Fibroblast of upper back skin (primary cell): ENCODE data around the gene CDK2.
"Not testable (repeated sequence)": the region's sequence is repeated elsewhere in the genome, so short reads cannot be mapped to it uniquely, and the experiment has no call there.

Experiments
- DNase-seq: peaks from one replicate; pipeline ENCODE4 v3.0.0-alpha.2; 2013

CDK2 gene

DNA sequence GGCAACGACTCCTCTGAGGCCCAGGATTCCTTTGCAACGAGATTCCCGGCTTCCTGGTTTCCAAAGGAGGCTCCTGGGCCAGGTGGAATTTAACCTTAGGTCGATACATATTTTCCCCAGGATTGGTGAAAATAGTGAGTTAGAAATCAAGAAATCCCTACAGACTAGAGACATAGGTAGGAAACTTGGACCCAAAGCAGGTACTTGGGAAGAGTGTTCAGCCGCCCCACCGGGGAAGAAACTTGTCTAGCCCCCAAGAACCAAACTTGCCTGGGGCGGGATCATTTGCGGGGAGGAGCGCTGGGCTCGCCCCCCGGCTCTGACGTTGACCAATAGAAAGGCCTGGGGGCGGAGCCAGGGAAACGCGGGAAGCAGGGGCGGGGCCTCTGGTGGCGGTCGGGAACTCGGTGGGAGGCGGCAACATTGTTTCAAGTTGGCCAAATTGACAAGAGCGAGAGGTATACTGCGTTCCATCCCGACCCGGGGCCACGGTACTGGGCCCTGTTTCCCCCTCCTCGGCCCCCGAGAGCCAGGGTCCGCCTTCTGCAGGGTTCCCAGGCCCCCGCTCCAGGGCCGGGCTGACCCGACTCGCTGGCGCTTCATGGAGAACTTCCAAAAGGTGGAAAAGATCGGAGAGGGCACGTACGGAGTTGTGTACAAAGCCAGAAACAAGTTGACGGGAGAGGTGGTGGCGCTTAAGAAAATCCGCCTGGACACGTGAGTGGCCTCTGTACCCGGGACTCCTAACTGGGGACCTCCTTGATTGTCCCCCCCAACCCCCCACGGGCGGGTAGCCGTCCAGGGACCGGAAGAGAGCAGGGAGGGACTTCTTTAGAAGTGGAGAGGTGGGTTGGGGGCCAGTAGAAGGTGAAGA, at the start of gene CDK2:
Gene CDK2, plus strand, starts transcription at position 423 of the 874 bp plus-strand sequence. Its CDS starts 179 bp downstream, at position 602.
- peak; percentile 77 for DNase-seq

DNA sequence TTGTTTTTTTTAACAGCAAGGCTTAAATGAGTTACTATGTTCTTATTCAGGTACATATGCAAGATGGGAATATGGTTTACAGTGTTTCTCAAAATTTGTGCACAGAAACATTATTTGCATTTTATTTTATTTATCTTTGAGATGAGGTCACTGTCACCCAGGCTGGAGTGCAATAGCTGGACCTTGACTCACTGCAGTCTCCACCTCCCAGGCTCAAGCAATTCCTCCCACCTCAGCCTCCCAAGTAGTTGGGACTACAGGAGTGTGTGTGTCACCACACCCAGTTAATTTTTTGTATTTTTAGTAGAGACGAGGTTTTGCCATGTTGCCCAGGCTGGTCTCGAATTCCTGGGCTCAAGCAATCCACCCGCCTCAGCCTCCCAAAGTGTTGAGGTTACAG, 47.6 kb upstream of the CDK2 start:
- DNase-seq: peak; percentile 28

- no peak for DNase-seq
Observed at GRCh38 chr12:55922126-55922525, 44.5 kb upstream of the CDK2 start.

- not testable (repeated sequence) for DNase-seq
Observed at GRCh38 chr12:55923648-55924047, 43.0 kb upstream of the CDK2 start.

DNA sequence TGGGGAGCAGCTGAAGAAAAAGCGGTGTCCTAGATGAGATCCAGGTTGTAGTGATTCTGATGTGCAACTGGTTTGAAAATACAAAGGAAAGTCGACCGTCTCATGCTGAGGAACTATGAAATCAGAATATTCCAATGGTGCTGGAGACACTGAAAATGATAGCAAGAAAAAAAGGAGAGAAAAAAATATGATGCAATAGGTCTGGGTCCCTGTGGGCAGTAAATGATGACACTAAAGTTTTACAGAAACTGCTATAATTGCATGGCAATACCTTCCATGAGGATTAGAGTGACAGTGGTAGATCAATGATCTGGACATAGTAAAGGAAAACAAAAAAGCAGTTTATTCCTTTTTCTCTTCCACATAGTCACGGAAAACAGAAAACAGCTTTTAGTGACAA, 41.3 kb upstream of the CDK2 start:
- no peak for DNase-seq

DNA sequence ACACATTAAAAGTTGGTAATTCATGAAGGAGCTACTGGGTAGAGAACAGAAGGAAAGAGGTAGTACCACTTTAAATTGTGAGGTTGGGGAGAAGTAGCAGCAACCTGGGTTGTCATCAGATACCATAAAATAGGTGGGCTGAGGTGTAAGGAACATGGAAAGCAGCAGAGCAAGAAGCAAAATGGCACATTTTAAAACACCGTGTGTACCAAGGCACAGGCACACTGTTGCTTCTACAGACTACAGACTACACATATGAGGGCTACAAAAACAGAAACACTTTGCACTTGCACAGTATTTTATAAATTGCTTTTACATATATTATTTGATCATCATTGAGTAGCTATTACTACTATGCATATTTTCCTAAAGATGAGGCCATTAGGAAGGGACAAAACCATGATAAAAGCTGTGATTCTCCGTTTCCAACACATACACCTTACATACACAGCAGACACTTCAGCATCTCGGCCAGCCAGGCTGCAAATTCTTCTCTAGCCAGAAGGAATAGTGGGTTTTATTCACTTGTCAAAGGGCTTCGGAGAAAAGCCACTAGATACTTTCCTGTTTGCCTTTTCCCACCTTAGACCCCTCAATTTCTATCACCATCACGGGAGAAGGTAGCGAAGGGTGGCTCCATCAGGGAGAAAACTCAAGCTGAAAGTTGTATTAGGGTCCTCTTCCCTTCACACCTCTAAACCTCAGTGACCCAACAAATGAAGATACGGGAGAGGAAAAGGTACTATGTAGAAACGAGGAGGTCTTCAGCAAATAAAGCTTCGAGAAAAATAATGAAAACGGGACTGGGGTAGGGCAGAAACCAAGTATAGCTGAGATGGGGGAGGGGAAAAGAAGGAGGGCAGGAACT, 40.5 kb upstream of the CDK2 start:
- DNase-seq: no peak

DNA sequence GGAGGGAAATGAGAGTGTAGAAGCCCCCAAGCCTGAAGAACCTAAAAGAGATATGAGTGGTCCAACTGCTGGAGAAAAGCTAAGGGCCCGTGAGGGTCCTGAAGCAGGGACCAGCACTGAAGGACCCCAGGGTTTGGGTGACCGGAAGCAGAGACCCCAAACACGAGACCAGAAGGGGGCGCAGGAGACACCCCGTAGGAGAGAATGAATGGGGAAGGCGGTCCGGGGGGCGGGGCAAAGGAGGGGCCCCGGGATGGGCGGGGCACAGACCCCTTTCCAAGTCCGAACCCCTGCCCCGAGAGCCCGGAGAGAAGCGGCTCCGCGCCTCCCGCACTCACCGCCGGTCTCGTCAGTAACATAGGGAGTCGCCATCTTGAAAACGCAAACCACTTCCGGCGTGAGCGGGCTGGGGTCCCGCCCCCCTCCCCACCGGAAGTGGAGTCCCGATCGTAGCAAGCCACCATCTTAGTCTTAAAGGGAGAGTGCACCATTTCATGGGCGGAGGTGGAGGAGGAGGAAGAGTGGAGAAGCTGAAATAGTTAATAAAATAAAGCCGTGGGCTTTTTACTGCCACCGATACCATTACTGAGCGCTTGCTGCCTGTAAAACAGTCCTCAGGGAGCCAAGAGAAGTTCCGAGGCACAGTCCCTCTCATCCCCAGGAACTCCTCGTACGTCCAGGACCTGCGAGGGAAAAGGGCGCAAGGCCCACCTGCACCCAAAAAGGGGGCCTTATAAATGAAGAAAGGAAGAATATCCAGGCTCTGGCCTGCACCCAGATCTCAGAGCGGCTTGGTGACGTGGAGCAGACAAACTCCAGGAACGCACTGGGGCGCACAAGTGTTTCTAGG, 39.7 kb upstream of the CDK2 start:
- peak; percentile 94 for DNase-seq

DNA sequence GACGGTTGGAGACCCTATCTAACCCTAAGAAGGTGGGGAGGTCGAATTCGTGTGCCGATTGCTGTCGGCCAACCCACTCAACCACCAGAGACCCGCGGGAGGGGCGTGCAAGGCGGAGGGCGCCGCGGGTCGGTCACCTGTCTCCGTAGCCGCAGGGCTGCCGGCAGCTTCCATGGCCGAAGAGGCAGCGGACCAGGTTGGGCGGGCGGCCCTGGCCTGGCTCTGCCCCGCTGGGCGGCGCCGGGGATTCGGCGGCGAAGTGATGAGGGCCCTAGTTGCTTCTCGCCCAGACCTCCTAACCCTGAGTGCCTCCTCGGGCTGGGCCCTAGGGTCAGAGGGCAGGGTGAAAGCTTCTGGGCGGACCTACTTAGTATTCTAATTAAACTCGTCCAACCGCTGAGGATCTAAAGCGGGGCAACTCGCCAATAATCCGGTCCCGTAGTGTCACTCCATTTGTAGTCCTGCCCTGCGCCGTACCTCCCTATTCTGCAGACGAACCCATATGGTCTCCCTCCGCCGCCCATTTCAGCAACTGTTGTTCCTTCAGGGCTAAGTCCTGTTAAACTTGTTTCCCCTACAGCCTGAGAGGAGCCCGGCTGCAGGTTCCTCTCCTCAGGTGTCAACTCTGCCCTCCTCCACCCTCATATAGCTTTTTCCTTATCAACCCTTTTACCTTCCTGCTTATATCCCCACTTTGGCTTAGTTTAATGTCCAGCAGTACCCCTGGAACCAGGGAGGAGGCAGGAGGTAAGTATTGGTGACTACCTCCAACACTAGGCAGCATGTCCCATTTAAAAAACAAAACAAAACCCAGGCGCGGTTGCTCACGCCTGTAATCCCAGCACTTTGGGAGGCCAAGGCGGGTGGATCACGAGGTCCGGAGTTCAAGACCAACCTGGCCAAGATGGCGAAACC, 38.8 kb upstream of the CDK2 start, which contains the start of gene PYM1:
Gene PYM1, minus strand, starts transcription at position 307 of the 915 bp plus-strand sequence. Its CDS starts 133 bp downstream, at position 174.
- DNase-seq: peak; percentile 51

- DNase-seq: no peak
Observed at GRCh38 chr12:55929306-55929791, 37.3 kb upstream of the CDK2 start.

- DNase-seq: peak; percentile 84
Observed at GRCh38 chr12:55930771-55931316, 35.8 kb upstream of the CDK2 start, which contains the start of gene DGKA. Gene DGKA, plus strand, starts transcription at chr12:55931162. Its CDS starts 5,342 bp downstream, at chr12:55936504.

GRCh38 chr12:55931317-55931779, 35.3 kb upstream of the CDK2 start:
- DNase-seq: no peak

DNA sequence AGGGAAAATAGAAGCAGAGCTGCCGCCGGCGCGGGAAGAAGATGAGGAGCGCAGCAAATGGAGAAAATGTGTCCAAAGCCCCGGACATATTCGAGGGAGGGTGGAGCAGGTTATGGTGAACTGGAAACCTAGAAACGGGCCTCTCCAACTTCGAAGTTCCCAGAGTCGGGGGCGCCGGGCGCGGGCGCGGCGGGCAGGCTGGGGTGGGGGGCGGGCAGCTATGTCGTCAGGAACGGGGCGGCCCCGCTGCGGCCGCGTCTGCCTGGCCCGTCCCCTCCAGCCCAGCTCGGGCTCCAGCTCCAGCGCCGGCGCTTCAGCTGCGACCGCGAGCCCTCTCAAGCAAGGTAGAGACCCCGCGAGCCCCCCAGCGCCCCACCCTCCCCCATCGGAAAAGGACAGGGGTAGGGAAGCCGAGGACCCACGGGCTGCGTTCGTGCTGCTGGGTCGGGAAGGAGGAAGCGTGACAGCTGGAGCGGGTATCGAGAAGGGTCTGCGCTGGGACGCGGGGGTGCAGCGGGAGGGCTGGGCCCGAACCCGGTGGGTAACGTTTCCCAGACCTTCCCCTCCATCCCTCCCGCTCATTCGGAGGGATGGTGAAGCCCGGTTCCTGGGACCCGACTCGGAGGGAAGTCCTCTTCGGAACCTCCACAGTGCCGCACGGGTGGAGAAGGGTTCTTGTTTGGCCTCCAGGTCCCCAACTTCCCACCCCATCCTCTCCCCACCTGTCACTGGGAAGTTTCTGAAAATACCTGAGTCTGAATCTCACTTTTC, 34.7 kb upstream of the CDK2 start:
- peak; percentile 32 for DNase-seq

- no peak for DNase-seq
Observed at GRCh38 chr12:55932551-55932910, 34.1 kb upstream of the CDK2 start.

DNA sequence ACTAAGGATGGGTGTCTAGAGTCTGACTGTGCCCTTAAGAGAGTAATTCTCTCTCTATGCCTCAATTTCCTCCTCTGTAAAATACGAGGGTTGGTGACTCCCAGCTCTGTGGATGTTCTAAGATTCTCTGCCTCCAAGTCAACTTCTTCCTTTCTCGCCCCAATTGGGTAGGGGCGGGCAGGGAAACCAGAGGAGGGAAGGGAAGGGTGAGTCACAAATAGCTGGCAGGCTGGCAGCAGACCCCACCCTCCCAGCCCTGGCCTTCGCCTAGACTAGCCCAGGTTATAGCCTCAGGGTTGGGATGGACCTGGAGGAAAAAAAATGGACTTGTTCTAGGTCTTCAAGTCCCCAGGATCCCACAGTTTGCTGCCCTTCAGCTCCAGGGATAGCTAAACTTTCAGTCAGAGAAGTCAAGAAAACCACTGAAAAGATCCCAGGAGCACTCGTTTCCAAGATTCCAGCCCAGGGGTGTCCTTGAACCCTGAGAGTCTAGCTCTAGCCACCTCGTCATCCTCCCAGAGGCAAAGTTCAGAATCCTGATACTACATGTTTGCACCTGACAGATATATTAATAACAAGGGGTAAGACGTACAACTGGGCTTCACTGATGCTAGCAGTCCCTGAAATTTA, 33.3 kb upstream of the CDK2 start:
- no peak for DNase-seq

DNA sequence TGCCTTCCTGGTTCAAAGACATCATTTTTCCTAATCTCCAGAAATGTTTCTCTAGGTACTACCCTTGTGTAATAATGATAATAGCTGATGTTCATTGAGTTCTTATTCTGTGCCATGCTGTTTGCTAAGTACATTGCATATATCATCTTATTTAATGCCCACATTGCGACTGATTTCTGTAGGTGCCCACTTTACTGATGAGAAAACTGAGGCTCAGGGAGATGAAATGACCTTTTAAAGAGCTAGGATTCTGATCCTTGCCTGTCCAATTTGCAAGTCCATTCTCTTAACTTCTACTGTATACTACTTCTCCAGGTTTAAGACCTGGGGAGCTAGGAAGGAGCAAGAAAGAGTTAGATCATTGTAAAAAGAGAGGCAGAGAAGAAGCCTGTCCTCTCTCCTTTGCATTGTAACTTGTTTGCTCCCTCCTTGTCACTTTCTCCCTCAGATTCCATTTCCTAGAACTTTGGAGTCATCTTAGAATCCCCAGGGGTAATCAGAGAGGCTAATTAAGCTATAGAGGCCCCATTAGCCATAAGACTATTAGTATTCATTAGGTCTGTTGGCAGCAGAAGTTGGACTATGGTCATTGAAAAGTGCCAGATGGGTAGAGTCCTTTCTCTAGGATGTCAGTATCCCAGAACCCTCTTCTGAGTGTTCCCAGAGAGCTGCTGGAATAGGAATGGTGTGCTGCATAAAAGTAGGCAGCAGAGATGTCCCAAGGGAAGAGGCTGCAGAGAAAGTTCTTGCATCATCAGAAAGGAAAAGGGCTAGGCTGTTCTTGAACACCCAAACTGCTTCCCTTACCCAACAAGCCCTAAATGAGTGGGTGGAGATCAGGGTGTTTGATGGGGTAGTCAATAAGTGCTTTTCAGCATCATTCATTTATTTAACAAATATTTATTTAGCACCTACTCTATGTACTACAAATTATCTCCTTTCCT, 32.6 kb upstream of the CDK2 start:
- DNase-seq: peak; percentile 38

DNA sequence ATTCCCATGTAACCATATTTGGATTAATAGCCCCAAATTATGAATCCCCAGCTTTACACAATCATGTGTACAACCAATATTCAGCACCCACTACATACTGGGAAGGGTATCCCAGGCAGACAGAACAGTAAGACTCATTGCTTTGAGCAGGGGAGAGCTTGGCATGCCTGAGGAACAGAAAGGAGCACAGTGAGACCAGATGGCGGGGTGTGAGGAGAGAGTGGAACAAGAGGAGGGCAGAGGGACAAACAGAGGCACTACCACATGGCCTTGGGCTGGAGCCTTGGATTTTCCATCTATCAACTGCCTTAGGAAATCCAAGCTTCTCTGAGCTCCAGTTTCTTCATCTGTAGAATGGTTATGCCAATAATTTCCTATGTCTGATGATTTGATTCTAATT, 31.9 kb upstream of the CDK2 start:
- no peak for DNase-seq

GRCh38 chr12:55935738-55936151, 30.9 kb upstream of the CDK2 start:
- DNase-seq: no peak

DNA sequence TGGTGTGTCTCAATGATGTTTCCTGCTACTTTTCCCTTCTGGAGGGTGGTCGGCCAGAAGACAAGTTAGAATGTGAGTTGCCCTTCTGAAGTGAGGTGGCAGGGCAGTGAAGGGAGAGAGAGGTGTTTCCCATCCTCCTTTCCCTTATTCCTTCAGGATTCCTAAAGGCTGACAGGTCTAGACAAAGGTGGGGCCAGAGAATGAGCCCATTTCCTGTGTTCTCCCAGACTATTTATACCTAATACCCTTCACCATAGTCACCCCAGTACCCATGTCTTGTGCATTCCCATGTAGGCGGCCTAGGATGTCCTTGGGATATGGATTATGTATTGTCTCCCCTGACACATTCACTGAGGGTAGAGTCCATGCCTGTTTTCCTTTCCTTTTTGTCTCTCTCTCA, 28.6 kb upstream of the CDK2 start:
- no peak for DNase-seq
